ENCODE data around the gene CHST10. TPM values are rescaled to one million over a fixed set of nuclear protein-coding genes. Genes with fewer than 3 reads are reported as not detected.

CHST10 gene
- polyA plus RNA-seq, 1 donor from 2014 or later = 76.1 TPM

- no peak overlapping the region for H3K4me3 ChIP-seq (ENCODE audit: low read length)
- no peaks in the 10 kb centered on the region for H3K27me3 ChIP-seq (ENCODE audit: insufficient read depth, low read depth, low read length)
- H3F3A ChIP-seq (ENCODE audit: insufficient read depth, low read length, poor library complexity, severe bottlenecking) = no peaks in the 10 kb centered on the region
- TF ChIP-seq MXI1 (conservative IDR thresholded peaks at IDR 0.05; ENCODE audit: poor library complexity, severe bottlenecking) = no peak
- TF ChIP-seq TAF1 (IDR thresholded peaks at IDR 0.05; ENCODE audit: low read depth) = no peak
- TF ChIP-seq SMC3 (conservative IDR thresholded peaks at IDR 0.05; ENCODE audit: poor library complexity) = no peak
- TF ChIP-seq, protein P1, sequence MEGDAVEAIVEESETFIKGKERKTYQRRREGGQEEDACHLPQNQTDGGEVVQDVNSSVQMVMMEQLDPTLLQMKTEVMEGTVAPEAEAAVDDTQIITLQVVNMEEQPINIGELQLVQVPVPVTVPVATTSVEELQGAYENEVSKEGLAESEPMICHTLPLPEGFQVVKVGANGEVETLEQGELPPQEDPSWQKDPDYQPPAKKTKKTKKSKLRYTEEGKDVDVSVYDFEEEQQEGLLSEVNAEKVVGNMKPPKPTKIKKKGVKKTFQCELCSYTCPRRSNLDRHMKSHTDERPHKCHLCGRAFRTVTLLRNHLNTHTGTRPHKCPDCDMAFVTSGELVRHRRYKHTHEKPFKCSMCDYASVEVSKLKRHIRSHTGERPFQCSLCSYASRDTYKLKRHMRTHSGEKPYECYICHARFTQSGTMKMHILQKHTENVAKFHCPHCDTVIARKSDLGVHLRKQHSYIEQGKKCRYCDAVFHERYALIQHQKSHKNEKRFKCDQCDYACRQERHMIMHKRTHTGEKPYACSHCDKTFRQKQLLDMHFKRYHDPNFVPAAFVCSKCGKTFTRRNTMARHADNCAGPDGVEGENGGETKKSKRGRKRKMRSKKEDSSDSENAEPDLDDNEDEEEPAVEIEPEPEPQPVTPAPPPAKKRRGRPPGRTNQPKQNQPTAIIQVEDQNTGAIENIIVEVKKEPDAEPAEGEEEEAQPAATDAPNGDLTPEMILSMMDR (IDR thresholded peaks at IDR 0.05; ENCODE audit: poor library complexity, severe bottlenecking) = no peak
- TF ChIP-seq REST (IDR thresholded peaks at IDR 0.05; ENCODE audit: borderline replicate concordance) = no peak
- no peak for TF ChIP-seq POLR2AphosphoS5 (IDR thresholded peaks at IDR 0.05)
- no peak for TF ChIP-seq EZH2 (IDR thresholded peaks at IDR 0.05; ENCODE audit: borderline replicate concordance, insufficient read depth, low read length, poor library complexity, severe bottlenecking)
- TF ChIP-seq EP300 (conservative IDR thresholded peaks at IDR 0.05; ENCODE audit: poor library complexity, severe bottlenecking) = no peak
- TF ChIP-seq RAD21 (conservative IDR thresholded peaks at IDR 0.05) = no peak
- H3K79me2 ChIP-seq (replicated peaks; ENCODE audit: insufficient read depth, low read length) = no peaks in the 10 kb centered on the region
- no peak overlapping the region for H2AFZ ChIP-seq (ENCODE audit: low read depth, low read length)
- H3K27ac ChIP-seq (ENCODE audit: low read length) = no peak overlapping the region
- H3K4me2 ChIP-seq (ENCODE audit: low read length) = no peak overlapping the region
- H3K9me3 ChIP-seq (ENCODE audit: low read length) = no peaks in the 10 kb centered on the region
- no peaks in the 10 kb centered on the region for H3K36me3 ChIP-seq (ENCODE audit: insufficient read depth, low read length)
- H3K9ac ChIP-seq (ENCODE audit: low read length) = no peak overlapping the region
- no peaks in the 10 kb centered on the region for H4K20me1 ChIP-seq (ENCODE audit: insufficient read depth)
- no peaks in the 10 kb centered on the region for H3K9me2 ChIP-seq (ENCODE audit: insufficient read depth, low read length)
Measured at GRCh38 chr2:100426384-100426720, 8.9 kb upstream of the CHST10 start.

DNA sequence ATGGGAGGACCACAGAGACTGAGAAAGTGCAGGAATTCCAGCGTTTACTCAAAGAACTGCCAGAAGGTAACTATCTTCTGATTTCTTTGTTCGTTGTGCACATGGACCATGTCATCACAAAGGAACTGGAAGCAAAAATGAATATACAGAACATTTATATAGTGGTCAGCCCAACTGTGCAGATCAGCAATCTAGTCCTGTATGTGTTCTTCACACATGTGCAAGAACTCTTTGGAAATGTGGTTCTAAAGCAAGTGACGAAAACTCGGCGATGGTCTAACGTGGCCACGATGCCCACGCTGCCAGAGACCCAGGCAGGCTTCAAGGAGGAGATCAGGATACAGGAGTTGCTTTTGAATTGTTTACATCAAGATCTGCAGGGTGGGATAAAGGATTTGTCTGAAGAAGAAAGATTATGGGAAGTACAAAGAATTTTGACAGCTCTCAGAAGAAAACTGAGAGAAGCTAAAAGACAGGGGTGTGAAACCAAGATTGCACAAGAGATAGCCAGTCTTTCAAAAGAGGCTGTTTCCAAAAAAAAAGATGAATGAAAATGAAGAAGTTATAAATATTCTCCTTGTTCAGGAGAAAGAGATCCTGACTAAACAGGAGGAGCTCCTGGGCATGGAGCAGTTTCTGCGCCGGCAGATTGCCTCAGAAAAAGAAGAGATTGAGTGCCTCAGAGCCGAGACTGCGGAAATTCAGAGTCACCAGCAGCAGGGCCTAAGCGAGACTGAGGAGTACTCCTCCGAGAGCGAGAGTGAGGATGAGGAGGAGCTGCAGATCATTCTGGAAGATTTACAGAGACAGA is 8.3 kb upstream of the CHST10 start:
- TF ChIP-seq POLR2AphosphoS5 (IDR thresholded peaks at IDR 0.05) (no peak), RAD21 (conservative IDR thresholded peaks at IDR 0.05) (no peak), EP300 (conservative IDR thresholded peaks at IDR 0.05; ENCODE audit: poor library complexity, severe bottlenecking) (no peak), EZH2 (IDR thresholded peaks at IDR 0.05; ENCODE audit: borderline replicate concordance, insufficient read depth, low read length, poor library complexity, severe bottlenecking) (no peak), MXI1 (conservative IDR thresholded peaks at IDR 0.05; ENCODE audit: poor library complexity, severe bottlenecking) (no peak), SMC3 (conservative IDR thresholded peaks at IDR 0.05; ENCODE audit: poor library complexity) (no peak), REST (IDR thresholded peaks at IDR 0.05; ENCODE audit: borderline replicate concordance) (no peak)
- TF ChIP-seq, protein P1 (IDR thresholded peaks at IDR 0.05; ENCODE audit: poor library complexity, severe bottlenecking) = no peak
- Histone ChIP-seq H3F3A (ENCODE audit: insufficient read depth, low read length, poor library complexity, severe bottlenecking) (no peaks in the 10 kb centered on the region), H3K9me3 (ENCODE audit: low read length) (no peaks in the 10 kb centered on the region), H3K4me3 (ENCODE audit: low read length) (no peak overlapping the region), H2AFZ (ENCODE audit: low read depth, low read length) (no peak overlapping the region), H3K9ac (ENCODE audit: low read length) (no peak overlapping the region), H3K9me2 (ENCODE audit: insufficient read depth, low read length) (no peaks in the 10 kb centered on the region), H3K36me3 (ENCODE audit: insufficient read depth, low read length) (no peaks in the 10 kb centered on the region), H3K79me2 (replicated peaks; ENCODE audit: insufficient read depth, low read length) (no peaks in the 10 kb centered on the region), H3K27ac (ENCODE audit: low read length) (no peak overlapping the region), H4K20me1 (ENCODE audit: insufficient read depth) (no peaks in the 10 kb centered on the region), H3K4me2 (ENCODE audit: low read length) (no peak overlapping the region), H3K27me3 (ENCODE audit: insufficient read depth, low read depth, low read length) (no peaks in the 10 kb centered on the region)

All from neural cell (in vitro differentiated cells).